GM23248 (cell line): ENCODE data around the gene ACACA. TPM values are rescaled to one million over a fixed set of nuclear protein-coding genes. Genes with fewer than 3 reads are reported as not detected.

ENCODE experiments used
- DNase-seq: peaks from one replicate; pipeline ENCODE4 v3.0.0-alpha.2; 2015
- H2AFZ ChIP-seq: fragments of 200-600 bp; sonication (generic); 2 replicates; pipeline ENCODE4 v1.6.1; 2016; ENCODE audit warnings: antibody characterized with exemption
- H3F3A ChIP-seq: fragments of 200-600 bp; sonication (generic); 2 replicates; pipeline ENCODE4 v1.6.1; 2016; ENCODE audit warnings: mild to moderate bottlenecking, antibody characterized with exemption, mixed run types; ENCODE audit not compliant: insufficient read depth
- H3K27ac ChIP-seq: fragments of 200-600 bp; sonication (generic); 2 replicates; pipeline ENCODE4 v1.5.1; 2016; ENCODE audit warnings: mild to moderate bottlenecking
- H3K27me3 ChIP-seq: fragments of 200-600 bp; sonication (generic); replicated peaks from 2 replicates; pipeline ENCODE4 v1.6.1; 2016; ENCODE audit warnings: mild to moderate bottlenecking; ENCODE audit not compliant: insufficient read depth
- H3K36me3 ChIP-seq: fragments of 200-600 bp; sonication (generic); 2 replicates; pipeline ENCODE4 v1.6.1; 2016; ENCODE audit warnings: low read depth, mild to moderate bottlenecking
- H3K4me1 ChIP-seq: fragments of 200-600 bp; sonication (generic); 2 replicates; pipeline ENCODE4 v1.6.1; 2016; ENCODE audit warnings: mild to moderate bottlenecking; ENCODE audit not compliant: insufficient read depth
- H3K4me2 ChIP-seq: fragments of 200-600 bp; sonication (generic); one replicate; pipeline ENCODE4 v1.6.1; 2016; ENCODE audit warnings: mild to moderate bottlenecking; ENCODE audit not compliant: unreplicated experiment
- H3K4me3 ChIP-seq: fragments of 200-600 bp; sonication (generic); 2 replicates; pipeline ENCODE4 v1.5.1; 2016; ENCODE audit warnings: mild to moderate bottlenecking
- H3K79me2 ChIP-seq: fragments of 200-600 bp; sonication (generic); 2 replicates; pipeline ENCODE4 v1.6.1; 2016; ENCODE audit warnings: mild to moderate bottlenecking; ENCODE audit not compliant: insufficient read depth
- H3K9ac ChIP-seq: fragments of 200-600 bp; sonication (generic); 2 replicates; pipeline ENCODE4 v1.6.1; 2016; ENCODE audit warnings: mild to moderate bottlenecking
- H3K9me2 ChIP-seq: fragments of 200-600 bp; sonication (generic); 2 replicates; pipeline ENCODE4 v1.6.1; 2016; ENCODE audit warnings: mixed run types, mild to moderate bottlenecking, moderate library complexity; ENCODE audit not compliant: insufficient read depth
- H3K9me3 ChIP-seq: fragments of 200-600 bp; sonication (generic); one replicate; pipeline ENCODE4 v1.6.1; 2017; ENCODE audit warnings: low read depth
- H4K20me1 ChIP-seq: fragments of 200-600 bp; sonication (generic); 2 replicates; pipeline ENCODE4 v1.6.0; 2016; ENCODE audit not compliant: insufficient read depth
- EZH2 ChIP-seq: fragments of 200-600 bp; sonication (generic); IDR thresholded peaks from 2 replicates; pipeline ENCODE4 v1.6.1; 2018; ENCODE audit warnings: antibody characterized with exemption, mild to moderate bottlenecking; ENCODE audit not compliant: insufficient read depth, poor library complexity, severe bottlenecking
- EZH2phosphoT487 ChIP-seq: fragments of 200-600 bp; sonication (generic); IDR thresholded peaks from 2 replicates; pipeline ENCODE4 v1.6.1; 2018; ENCODE audit warnings: antibody characterized with exemption, moderate library complexity, mild to moderate bottlenecking, low read depth; ENCODE audit not compliant: insufficient read depth
- WGBS, 2 experiments: methylation state at CpG; one replicate each; pipeline ENCODE4 v1.1.6; 2015 to 2017; ENCODE audit warnings: low lambda C conversion rate in 2 of 2, low coverage in 1 of 2; ENCODE audit errors: missing lambda C conversion rate in 2 of 2; 5-methylcytosine and 5-hydroxymethylcytosine counted together
- in situ Hi-C: fragments of 300-500 bp; cut with MboI; formaldehyde crosslinking; loops from 2 replicates; pipeline ENCODE4 v1.15.0; 2020
- polyA plus RNA-seq: library from polyadenylated mRNA; unstranded; fragments of >200 nt; fragmentation: Nextera tagmentation; extraction: Ambion mirVana; gene quantifications from 2 replicates; pipeline ENCODE4 v1.2.1, GENCODE V29; 2016
- total RNA-seq: library from RNA; depleted of rRNA; stranded (reverse); fragments of >200 nt; shearing (Covaris generic); gene quantifications from 2 replicates; pipeline ENCODE4 v1.2.3, GENCODE V29; 2014

ACACA gene
- total and polyA plus RNA-seq, 2 experiments from 2014 or later: 10.2 to 21.9 TPM

DNA sequence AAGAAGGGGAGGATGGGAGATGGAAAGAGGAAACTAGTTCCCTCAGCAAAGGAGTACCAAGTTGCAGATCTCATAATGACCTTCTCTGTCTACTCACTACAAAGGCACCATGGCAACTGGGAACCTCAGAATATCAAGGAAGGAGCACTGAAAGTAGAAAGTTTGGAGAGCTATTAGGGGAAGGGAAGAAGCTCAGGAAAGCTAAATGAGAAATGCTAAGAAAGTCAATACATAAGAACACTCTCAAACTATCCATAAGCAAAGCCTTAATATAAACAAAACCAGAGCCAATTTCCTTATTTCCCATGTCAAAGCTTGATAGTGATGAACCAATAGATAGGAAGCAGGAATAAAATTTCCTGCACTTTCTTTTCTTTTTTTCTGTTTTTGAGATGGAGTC is 88.8 kb downstream of the ACACA start:
- H3K9me3 ChIP-seq: no peaks in the 10 kb centered on the region
- H3K27ac ChIP-seq: no peak overlapping the region
- no peaks in the 10 kb centered on the region for H3K36me3 ChIP-seq

DNA sequence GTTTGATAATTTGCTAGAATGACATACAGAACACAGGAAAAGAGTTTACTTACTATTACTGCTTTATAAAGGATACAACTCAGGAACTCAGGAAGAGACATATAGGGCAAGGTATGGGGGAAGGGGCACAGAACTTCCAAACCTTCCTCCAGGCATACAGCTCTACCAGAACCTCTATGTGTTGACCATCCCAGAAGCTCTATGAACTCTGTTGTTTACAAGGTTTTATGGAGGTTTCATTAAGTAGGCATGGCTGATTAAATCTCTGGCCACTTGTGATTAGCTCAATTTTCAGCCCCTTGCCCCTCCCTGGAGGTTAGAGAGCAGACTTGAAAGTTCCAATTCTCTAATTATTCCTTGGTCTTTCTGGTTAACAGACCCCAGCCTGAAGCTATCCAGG is 91.0 kb downstream of the ACACA start:
- no peak overlapping the region for H3K9ac ChIP-seq
- no peak overlapping the region for H2AFZ ChIP-seq
- H3K27me3 ChIP-seq: no peaks in the 10 kb centered on the region
- no peak overlapping the region for H3K4me3 ChIP-seq
- no peaks in the 10 kb centered on the region for H3K36me3 ChIP-seq
- no peak for TF ChIP-seq EZH2phosphoT487
- no peak for TF ChIP-seq EZH2
- no peaks in the 10 kb centered on the region for H3K9me3 ChIP-seq
- no peak overlapping the region for H3K27ac ChIP-seq
- H3K4me2 ChIP-seq: no peak overlapping the region
- H3F3A ChIP-seq: 0 out of 2 replicates have a peak, but pooled peaks cover 6% of the 10 kb centered on the region
- 0 out of 2 replicates have a peak, but pooled peaks cover 3% of the 10 kb centered on the region for H3K79me2 ChIP-seq
- no peaks in the 10 kb centered on the region for H3K9me2 ChIP-seq
- no peaks in the 10 kb centered on the region for H4K20me1 ChIP-seq
- peaks cover 9% of the 10 kb centered on the region for H3K4me1 ChIP-seq
- in situ Hi-C loops: no loop called here
- no peak for DNase-seq

More for the DNA sequence above, 88.8 kb downstream of the ACACA start:
- DNase-seq: no peak
- no peak overlapping the region for H3K4me2 ChIP-seq
- H4K20me1 ChIP-seq: no peaks in the 10 kb centered on the region
- no peak overlapping the region for H2AFZ ChIP-seq
- no peak overlapping the region for H3K4me3 ChIP-seq
- H3K9ac ChIP-seq: no peak overlapping the region
- H3K9me2 ChIP-seq: no peaks in the 10 kb centered on the region
- in situ Hi-C loops: no loop called here
- 0 out of 2 replicates have a peak, but pooled peaks cover 3% of the 10 kb centered on the region for H3K79me2 ChIP-seq
- no peaks in the 10 kb centered on the region for H3F3A ChIP-seq
- no peaks in the 10 kb centered on the region for H3K27me3 ChIP-seq
- TF ChIP-seq EZH2phosphoT487 (no peak), EZH2 (no peak)
- H3K4me1 ChIP-seq: peaks cover 4% of the 10 kb centered on the region; the same call in 1 of the 2 replicates

DNA sequence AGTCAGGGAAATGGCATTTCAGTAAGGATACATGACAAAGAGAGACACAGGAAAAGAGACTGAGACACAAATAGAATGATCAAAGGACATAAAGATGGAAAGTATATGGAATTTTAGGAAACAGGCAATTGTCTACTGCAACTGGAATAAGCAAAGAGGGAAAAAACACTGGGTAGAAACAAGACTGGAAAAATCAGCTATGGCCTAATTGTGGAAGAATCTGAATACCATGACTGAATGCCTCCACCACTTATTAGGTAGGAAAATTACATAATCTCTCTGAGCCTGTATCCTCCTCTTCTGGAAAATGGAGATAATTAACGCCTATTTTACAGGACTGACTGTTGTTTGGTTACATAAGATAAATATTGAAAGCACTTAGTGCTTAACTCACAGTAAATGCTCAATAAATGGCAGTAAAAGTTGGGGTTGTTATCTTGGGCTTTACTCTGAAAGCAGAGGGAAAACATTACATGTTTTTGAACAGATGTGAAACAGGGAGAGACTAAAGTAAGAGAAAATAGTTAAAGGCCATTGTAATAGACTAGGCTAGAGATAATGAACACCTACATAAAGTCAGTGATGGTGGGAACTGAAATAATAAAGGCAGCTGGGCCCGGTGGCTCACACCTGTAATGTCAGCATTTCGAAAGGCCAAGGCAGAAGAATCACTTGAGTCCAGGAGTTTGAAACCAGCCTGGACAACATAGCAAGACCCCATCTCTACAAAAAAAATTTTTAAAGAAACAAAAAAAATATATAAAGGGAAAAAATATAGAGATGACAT is 94.3 kb downstream of the ACACA start:
- in situ Hi-C loops: no loop called here
- no peaks in the 10 kb centered on the region for H3K9me3 ChIP-seq
- H3K79me2 ChIP-seq: peaks cover 4% of the 10 kb centered on the region; the same call in 1 of the 2 replicates
- H3K4me1 ChIP-seq: peaks cover 4% of the 10 kb centered on the region
- H3K27ac ChIP-seq: no peak overlapping the region
- no peak for TF ChIP-seq EZH2phosphoT487
- no peak for TF ChIP-seq EZH2
- H3K9me2 ChIP-seq: no peaks in the 10 kb centered on the region
- no peak overlapping the region for H3K9ac ChIP-seq
- H3K4me2 ChIP-seq: no peak overlapping the region
- 0 out of 2 replicates have a peak, but pooled peaks cover 6% of the 10 kb centered on the region for H3F3A ChIP-seq
- 97 to 98% methylated on average over 3 of the region's 3 CpGs for WGBS, 2 experiments
- no peak overlapping the region for H3K4me3 ChIP-seq
- no peaks in the 10 kb centered on the region for H3K27me3 ChIP-seq
- no peaks in the 10 kb centered on the region for H3K36me3 ChIP-seq
- DNase-seq: peak; percentile 27
- H4K20me1 ChIP-seq: no peaks in the 10 kb centered on the region
- no peak overlapping the region for H2AFZ ChIP-seq

DNA sequence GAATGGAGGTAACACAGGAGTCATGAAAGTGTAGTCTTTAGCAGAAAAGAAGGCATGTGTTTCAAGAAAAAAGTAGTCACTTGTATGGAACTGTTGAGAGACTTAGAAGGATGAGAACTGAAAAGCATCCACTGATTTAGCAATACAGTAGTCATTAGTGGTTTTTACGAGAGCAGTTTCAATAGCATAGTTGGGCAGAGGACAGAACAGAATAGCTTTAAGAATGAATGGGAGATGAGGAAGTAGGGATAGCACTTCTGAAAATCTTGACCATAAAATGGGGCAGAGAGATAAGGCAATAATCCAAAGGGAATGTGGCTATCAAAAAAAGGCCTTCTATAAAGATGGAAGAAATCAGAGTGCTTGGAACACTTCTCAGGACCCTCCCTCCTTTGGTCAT is 95.7 kb downstream of the ACACA start:
- H3K36me3 ChIP-seq: no peaks in the 10 kb centered on the region
- no peaks in the 10 kb centered on the region for H4K20me1 ChIP-seq
- no peaks in the 10 kb centered on the region for H3K27me3 ChIP-seq
- H3K4me2 ChIP-seq: no peak overlapping the region
- TF ChIP-seq EZH2: no peak
- no peak for TF ChIP-seq EZH2phosphoT487
- 0 out of 2 replicates have a peak, but pooled peaks cover 6% of the 10 kb centered on the region for H3F3A ChIP-seq
- peak; percentile 20 for DNase-seq
- in situ Hi-C loops: no loop called here
- no peaks in the 10 kb centered on the region for H3K9me3 ChIP-seq
- H3K9me2 ChIP-seq: no peaks in the 10 kb centered on the region
- H3K9ac ChIP-seq: no peak overlapping the region
- no peak overlapping the region for H3K4me3 ChIP-seq
- 64 to 76% methylated on average over 1 of the region's 1 CpG for WGBS, 2 experiments
- H2AFZ ChIP-seq: no peak overlapping the region
- H3K27ac ChIP-seq: no peak overlapping the region
- H3K4me1 ChIP-seq: peaks cover 4% of the 10 kb centered on the region
- peaks cover 4% of the 10 kb centered on the region; the same call in 1 of the 2 replicates for H3K79me2 ChIP-seq
